WTC11 (cell line): ENCODE results near the gene SCNM1. TPM values are rescaled to one million over a fixed set of nuclear protein-coding genes. Genes with fewer than 3 reads are reported as not detected.

Experiments
- CBFB ChIP-seq: sonication (generic); formaldehyde crosslinking; IDR thresholded peaks from 2 replicates; pipeline ENCODE4 v1.8.1; 2022; ENCODE audit warnings: mild to moderate bottlenecking, low read depth, missing genetic modification reagents
- GRHL2 ChIP-seq: fragments of 250-450 bp; sonication (Bioruptor Pico); IDR thresholded peaks from 2 replicates; pipeline ENCODE4 v1.8.0; 2022; ENCODE audit warnings: mild to moderate bottlenecking, moderate library complexity; ENCODE audit not compliant: insufficient replicate concordance, severe bottlenecking
- TCF7 ChIP-seq: sonication (generic); formaldehyde crosslinking; IDR thresholded peaks from 2 replicates; pipeline ENCODE4 v1.8.0; 2022; ENCODE audit warnings: mild to moderate bottlenecking, low read depth, missing genetic modification reagents, moderate library complexity
- ZNF263 ChIP-seq: sonication (generic); formaldehyde crosslinking; IDR thresholded peaks from 2 replicates; pipeline ENCODE4 v1.8.1; 2022; ENCODE audit warnings: low read depth, mild to moderate bottlenecking, moderate library complexity, missing genetic modification reagents
- total RNA-seq: library from RNA; stranded (reverse); gene quantifications from 3 replicates; pipeline ENCODE4 v1.2.3, GENCODE V29; 2021
- TF ChIP-seq, protein P1 (sequence below): sonication (generic); formaldehyde crosslinking; IDR thresholded peaks from 2 replicates; pipeline ENCODE4 v1.8.0; 2022; ENCODE audit warnings: missing genetic modification reagents
- TF ChIP-seq, protein P2 (sequence below): sonication (generic); formaldehyde crosslinking; IDR thresholded peaks from 2 replicates; pipeline ENCODE4 v1.8.1; 2022; ENCODE audit warnings: mild to moderate bottlenecking, missing genetic modification reagents, moderate library complexity, borderline replicate concordance
- TF ChIP-seq, protein P3 (sequence below): sonication (generic); formaldehyde crosslinking; IDR thresholded peaks from 2 replicates; pipeline ENCODE4 v1.8.1; 2022; ENCODE audit warnings: mild to moderate bottlenecking, moderate library complexity, missing genetic modification reagents
- TF ChIP-seq, protein P4 (sequence below): sonication (generic); formaldehyde crosslinking; IDR thresholded peaks from 2 replicates; pipeline ENCODE4 v1.8.0; 2022; ENCODE audit warnings: mild to moderate bottlenecking, missing genetic modification reagents
- TF ChIP-seq, protein P5 (sequence below): sonication (generic); formaldehyde crosslinking; IDR thresholded peaks from 2 replicates; pipeline ENCODE4 v1.8.0; 2023; ENCODE audit warnings: missing genetic modification reagents, mild to moderate bottlenecking, borderline replicate concordance
- TF ChIP-seq, protein P6 (sequence below): fragments of 250-450 bp; sonication (Bioruptor Pico); conservative IDR thresholded peaks from 2 replicates; pipeline ENCODE4 v1.9.0; 2021; ENCODE audit warnings: mild to moderate bottlenecking

Gene SCNM1
- total RNA-seq, 1 experiment from 2014 or later = 45.3 TPM

DNA sequence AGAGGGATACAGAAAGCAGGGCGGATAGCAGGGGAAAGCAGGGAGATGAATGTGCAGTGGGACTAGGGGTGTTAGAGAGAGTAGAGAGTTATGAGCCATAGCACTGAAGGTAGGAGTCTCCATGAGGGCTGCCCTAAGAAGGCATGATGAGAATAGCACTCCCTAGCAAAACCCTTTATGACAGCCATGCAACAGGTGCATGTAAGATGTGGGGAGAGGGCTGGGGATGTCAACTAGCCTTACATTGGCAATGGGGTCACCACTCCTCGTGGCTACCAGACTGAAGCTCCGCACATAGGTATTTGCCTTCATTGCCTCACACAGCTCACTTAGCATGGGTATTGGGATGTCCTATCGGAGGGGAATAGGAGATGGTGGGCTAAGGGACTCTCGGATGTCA lies 5.2 kb downstream of the SCNM1 start (continued):
- TF ChIP-seq, protein P1, sequence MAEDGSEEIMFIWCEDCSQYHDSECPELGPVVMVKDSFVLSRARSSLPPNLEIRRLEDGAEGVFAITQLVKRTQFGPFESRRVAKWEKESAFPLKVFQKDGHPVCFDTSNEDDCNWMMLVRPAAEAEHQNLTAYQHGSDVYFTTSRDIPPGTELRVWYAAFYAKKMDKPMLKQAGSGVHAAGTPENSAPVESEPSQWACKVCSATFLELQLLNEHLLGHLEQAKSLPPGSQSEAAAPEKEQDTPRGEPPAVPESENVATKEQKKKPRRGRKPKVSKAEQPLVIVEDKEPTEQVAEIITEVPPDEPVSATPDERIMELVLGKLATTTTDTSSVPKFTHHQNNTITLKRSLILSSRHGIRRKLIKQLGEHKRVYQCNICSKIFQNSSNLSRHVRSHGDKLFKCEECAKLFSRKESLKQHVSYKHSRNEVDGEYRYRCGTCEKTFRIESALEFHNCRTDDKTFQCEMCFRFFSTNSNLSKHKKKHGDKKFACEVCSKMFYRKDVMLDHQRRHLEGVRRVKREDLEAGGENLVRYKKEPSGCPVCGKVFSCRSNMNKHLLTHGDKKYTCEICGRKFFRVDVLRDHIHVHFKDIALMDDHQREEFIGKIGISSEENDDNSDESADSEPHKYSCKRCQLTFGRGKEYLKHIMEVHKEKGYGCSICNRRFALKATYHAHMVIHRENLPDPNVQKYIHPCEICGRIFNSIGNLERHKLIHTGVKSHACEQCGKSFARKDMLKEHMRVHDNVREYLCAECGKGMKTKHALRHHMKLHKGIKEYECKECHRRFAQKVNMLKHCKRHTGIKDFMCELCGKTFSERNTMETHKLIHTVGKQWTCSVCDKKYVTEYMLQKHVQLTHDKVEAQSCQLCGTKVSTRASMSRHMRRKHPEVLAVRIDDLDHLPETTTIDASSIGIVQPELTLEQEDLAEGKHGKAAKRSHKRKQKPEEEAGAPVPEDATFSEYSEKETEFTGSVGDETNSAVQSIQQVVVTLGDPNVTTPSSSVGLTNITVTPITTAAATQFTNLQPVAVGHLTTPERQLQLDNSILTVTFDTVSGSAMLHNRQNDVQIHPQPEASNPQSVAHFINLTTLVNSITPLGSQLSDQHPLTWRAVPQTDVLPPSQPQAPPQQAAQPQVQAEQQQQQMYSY (CRISPR knock-in tag) = no peak
- TF ChIP-seq TCF7 (CRISPR knock-in tag) (no peak), ZNF263 (CRISPR knock-in tag) (no peak), GRHL2 (CRISPR knock-in tag) (no peak), CBFB (CRISPR knock-in tag) (no peak)
- TF ChIP-seq, protein P2, sequence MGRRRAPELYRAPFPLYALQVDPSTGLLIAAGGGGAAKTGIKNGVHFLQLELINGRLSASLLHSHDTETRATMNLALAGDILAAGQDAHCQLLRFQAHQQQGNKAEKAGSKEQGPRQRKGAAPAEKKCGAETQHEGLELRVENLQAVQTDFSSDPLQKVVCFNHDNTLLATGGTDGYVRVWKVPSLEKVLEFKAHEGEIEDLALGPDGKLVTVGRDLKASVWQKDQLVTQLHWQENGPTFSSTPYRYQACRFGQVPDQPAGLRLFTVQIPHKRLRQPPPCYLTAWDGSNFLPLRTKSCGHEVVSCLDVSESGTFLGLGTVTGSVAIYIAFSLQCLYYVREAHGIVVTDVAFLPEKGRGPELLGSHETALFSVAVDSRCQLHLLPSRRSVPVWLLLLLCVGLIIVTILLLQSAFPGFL = no peak
- TF ChIP-seq, protein P3, sequence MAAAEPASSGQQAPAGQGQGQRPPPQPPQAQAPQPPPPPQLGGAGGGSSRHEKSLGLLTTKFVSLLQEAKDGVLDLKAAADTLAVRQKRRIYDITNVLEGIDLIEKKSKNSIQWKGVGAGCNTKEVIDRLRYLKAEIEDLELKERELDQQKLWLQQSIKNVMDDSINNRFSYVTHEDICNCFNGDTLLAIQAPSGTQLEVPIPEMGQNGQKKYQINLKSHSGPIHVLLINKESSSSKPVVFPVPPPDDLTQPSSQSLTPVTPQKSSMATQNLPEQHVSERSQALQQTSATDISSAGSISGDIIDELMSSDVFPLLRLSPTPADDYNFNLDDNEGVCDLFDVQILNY = no peak
- TF ChIP-seq, protein P4, sequence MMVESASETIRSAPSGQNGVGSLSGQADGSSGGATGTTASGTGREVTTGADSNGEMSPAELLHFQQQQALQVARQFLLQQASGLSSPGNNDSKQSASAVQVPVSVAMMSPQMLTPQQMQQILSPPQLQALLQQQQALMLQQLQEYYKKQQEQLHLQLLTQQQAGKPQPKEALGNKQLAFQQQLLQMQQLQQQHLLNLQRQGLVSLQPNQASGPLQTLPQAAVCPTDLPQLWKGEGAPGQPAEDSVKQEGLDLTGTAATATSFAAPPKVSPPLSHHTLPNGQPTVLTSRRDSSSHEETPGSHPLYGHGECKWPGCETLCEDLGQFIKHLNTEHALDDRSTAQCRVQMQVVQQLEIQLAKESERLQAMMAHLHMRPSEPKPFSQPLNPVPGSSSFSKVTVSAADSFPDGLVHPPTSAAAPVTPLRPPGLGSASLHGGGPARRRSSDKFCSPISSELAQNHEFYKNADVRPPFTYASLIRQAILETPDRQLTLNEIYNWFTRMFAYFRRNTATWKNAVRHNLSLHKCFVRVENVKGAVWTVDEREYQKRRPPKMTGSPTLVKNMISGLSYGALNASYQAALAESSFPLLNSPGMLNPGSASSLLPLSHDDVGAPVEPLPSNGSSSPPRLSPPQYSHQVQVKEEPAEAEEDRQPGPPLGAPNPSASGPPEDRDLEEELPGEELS (CRISPR knock-in tag) = no peak
- TF ChIP-seq, protein P5, sequence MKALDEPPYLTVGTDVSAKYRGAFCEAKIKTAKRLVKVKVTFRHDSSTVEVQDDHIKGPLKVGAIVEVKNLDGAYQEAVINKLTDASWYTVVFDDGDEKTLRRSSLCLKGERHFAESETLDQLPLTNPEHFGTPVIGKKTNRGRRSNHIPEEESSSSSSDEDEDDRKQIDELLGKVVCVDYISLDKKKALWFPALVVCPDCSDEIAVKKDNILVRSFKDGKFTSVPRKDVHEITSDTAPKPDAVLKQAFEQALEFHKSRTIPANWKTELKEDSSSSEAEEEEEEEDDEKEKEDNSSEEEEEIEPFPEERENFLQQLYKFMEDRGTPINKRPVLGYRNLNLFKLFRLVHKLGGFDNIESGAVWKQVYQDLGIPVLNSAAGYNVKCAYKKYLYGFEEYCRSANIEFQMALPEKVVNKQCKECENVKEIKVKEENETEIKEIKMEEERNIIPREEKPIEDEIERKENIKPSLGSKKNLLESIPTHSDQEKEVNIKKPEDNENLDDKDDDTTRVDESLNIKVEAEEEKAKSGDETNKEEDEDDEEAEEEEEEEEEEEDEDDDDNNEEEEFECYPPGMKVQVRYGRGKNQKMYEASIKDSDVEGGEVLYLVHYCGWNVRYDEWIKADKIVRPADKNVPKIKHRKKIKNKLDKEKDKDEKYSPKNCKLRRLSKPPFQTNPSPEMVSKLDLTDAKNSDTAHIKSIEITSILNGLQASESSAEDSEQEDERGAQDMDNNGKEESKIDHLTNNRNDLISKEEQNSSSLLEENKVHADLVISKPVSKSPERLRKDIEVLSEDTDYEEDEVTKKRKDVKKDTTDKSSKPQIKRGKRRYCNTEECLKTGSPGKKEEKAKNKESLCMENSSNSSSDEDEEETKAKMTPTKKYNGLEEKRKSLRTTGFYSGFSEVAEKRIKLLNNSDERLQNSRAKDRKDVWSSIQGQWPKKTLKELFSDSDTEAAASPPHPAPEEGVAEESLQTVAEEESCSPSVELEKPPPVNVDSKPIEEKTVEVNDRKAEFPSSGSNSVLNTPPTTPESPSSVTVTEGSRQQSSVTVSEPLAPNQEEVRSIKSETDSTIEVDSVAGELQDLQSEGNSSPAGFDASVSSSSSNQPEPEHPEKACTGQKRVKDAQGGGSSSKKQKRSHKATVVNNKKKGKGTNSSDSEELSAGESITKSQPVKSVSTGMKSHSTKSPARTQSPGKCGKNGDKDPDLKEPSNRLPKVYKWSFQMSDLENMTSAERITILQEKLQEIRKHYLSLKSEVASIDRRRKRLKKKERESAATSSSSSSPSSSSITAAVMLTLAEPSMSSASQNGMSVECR (CRISPR knock-in tag) = no peak
- TF ChIP-seq, protein P6, sequence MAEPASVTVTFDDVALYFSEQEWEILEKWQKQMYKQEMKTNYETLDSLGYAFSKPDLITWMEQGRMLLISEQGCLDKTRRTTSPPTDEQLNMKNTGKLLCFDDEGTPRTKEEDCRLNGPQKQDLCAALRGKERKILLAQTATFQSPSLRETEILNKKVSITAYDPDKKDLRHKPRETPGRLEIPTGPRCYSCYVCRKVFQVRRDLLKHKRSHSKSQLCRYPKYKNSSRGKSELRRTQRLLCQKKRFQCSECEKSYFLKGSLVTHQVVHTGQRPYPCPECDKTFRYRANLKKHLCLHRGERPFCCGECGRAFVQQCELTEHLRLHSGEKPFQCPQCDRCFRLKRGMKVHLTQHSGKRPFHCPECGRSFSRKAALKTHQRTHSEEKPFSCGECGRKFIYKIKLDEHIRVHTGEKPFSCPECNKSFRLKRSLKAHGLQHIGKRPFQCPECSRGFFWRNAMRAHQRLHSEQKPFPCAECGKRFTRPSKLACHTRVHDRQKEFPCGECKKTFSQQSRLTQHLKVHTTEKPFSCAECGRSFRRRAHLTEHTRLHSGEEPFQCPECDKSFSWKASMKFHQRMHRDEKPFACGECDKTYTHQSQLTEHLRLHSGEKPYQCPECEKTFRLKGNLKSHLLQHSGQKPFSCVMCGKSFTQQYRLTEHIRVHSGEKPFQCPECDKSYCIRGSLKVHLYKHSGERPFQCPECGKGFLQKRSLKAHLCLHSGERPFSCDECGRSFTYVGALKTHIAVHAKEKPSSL = no peak
